ENCODE data around the gene BACH2. TPM values are rescaled to one million over a fixed set of nuclear protein-coding genes. Genes with fewer than 3 reads are reported as not detected.

Gene BACH2
- total and polyA plus RNA-seq, 7 donors, result 0.12 to 16.9 (median 5.9) TPM

DNA sequence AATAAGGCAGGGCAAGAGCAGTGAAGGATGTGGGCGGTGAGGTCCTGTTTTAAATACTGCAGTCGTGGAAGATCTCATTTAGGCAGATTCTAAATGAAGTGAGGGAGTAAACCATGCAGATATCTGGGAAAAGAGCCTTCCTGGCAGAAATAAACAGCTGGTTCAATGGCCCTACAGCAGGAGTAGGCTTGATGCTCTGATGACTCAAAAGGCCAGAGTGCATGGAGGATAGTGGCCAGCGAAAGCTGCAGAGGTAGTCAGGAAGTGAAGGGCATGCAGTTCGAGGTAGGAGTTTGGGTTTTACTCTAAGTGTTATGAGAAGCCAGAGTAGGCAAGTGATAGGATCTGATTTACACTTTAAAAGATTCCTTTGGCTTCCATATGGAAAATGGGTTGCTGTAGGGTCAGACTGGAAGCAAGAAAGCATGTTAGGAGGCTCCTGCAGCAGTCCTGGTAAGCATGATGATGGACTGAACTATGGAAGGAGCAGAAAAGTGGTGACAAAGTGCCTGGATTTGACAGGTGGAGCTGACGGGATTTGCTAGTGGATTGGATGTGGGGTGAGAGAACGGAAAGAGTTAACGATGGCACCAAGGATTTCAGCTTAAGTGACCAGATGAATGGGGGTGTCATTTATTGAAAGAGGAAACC is 252.3 kb downstream of the BACH2 start:
- Histone ChIP-seq H3K4me1 (peaks cover 14% of the 10 kb centered on the region), H3K27ac (no peak overlapping the region), H3K4me3 (no peak overlapping the region), H3K9me3 (no peaks in the 10 kb centered on the region), H3K27me3 (ENCODE audit: insufficient read depth in 3 of 3, low read length in 2 of 3) (no peaks in the 10 kb centered on the region), H3K36me3 (ENCODE audit: insufficient read depth in 1 of 2, low read depth in 1 of 2) (no peaks in the 10 kb centered on the region)
- no peak for DNase-seq
- intact Hi-C loops (cut with DNase I), result no loop called here
- TF ChIP-seq, protein P1, sequence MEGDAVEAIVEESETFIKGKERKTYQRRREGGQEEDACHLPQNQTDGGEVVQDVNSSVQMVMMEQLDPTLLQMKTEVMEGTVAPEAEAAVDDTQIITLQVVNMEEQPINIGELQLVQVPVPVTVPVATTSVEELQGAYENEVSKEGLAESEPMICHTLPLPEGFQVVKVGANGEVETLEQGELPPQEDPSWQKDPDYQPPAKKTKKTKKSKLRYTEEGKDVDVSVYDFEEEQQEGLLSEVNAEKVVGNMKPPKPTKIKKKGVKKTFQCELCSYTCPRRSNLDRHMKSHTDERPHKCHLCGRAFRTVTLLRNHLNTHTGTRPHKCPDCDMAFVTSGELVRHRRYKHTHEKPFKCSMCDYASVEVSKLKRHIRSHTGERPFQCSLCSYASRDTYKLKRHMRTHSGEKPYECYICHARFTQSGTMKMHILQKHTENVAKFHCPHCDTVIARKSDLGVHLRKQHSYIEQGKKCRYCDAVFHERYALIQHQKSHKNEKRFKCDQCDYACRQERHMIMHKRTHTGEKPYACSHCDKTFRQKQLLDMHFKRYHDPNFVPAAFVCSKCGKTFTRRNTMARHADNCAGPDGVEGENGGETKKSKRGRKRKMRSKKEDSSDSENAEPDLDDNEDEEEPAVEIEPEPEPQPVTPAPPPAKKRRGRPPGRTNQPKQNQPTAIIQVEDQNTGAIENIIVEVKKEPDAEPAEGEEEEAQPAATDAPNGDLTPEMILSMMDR (IDR thresholded peaks at IDR 0.05), result no peak
- WGBS, 3 donors, result 89 to 93% (median 90%) methylated on average over 7 of the region's 7 CpGs
- no peak for ATAC-seq

- WGBS, 3 donors, result 90 to 93% (median 92%) methylated on average over 4 of the region's 4 CpGs
- H3K27me3 ChIP-seq (ENCODE audit: insufficient read depth in 3 of 3, low read length in 2 of 3), result no peaks in the 10 kb centered on the region
- no peaks in the 10 kb centered on the region for H3K9me3 ChIP-seq
- TF ChIP-seq, protein P1 (IDR thresholded peaks at IDR 0.05), result no peak
- peaks cover 19% of the 10 kb centered on the region for H3K4me1 ChIP-seq
- H3K4me3 ChIP-seq, result no peak overlapping the region
- no peak overlapping the region for H3K27ac ChIP-seq
- ATAC-seq, result no peak
- no peak for DNase-seq
- H3K36me3 ChIP-seq (ENCODE audit: insufficient read depth in 1 of 2, low read depth in 1 of 2), result no peaks in the 10 kb centered on the region
- intact Hi-C loops (cut with DNase I), result no loop called here
Observed at GRCh38 chr6:90040931-90041330, 255.7 kb downstream of the BACH2 start.

DNA sequence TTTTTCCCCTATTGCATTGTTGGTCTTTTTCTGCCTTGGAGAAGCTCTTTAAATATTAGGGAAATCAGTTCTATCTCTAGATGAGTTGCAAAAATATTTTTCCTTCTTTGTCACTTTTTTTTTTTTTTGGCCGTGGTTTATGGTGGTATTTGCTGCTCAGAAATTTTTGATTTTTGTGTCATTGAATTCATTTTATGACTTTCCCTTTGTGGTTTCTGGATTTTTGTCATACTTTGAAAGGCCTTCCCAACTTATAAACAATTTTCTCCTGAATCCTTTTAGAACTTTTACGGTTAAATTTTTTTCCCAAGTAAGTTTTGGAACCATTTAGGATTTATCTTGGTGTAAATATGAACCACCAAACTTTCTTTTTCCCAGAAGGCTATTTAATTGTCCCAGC is 256.7 kb downstream of the BACH2 start:
- intact Hi-C loops (cut with DNase I), result no loop called here
- 59 to 75% (median 68%) methylated on average over 2 of the region's 2 CpGs for WGBS, 3 donors

GRCh38 chr6:90038961-90039653 is 257.5 kb downstream of the BACH2 start:
- intact Hi-C loops (cut with DNase I), result no loop called here
- TF ChIP-seq, protein P1 (IDR thresholded peaks at IDR 0.05), result no peak
- Histone ChIP-seq H3K9me3 (no peaks in the 10 kb centered on the region), H3K27me3 (ENCODE audit: insufficient read depth in 3 of 3, low read length in 2 of 3) (no peaks in the 10 kb centered on the region), H3K27ac (no peak overlapping the region), H3K4me1 (peaks cover 23% of the 10 kb centered on the region), H3K36me3 (ENCODE audit: insufficient read depth in 1 of 2, low read depth in 1 of 2) (no peaks in the 10 kb centered on the region), H3K4me3 (no peak overlapping the region)
- WGBS, 3 donors, result 94 to 95% (median 94%) methylated on average over 18 of the region's 18 CpGs
- DNase-seq (no peak), ATAC-seq (no peak)

More for the DNA sequence above, 256.7 kb downstream of the BACH2 start:
- H3K4me3 ChIP-seq, result no peak overlapping the region
- ATAC-seq (no peak), DNase-seq (no peak)
- H3K27me3 ChIP-seq (ENCODE audit: insufficient read depth in 3 of 3, low read length in 2 of 3), result no peaks in the 10 kb centered on the region
- H3K27ac ChIP-seq, result no peak overlapping the region
- peaks cover 23% of the 10 kb centered on the region for H3K4me1 ChIP-seq
- no peaks in the 10 kb centered on the region for H3K36me3 ChIP-seq (ENCODE audit: insufficient read depth in 1 of 2, low read depth in 1 of 2)
- no peaks in the 10 kb centered on the region for H3K9me3 ChIP-seq
- TF ChIP-seq, protein P1 (IDR thresholded peaks at IDR 0.05), result no peak
